Tibial nerve (tissue), 4 donors: ENCODE measurements around the gene SPATA31C2.

ENCODE experiments used
- EP300 ChIP-seq, 2 donors: sonication (generic); formaldehyde crosslinking; IDR thresholded peaks; one replicate each; pipeline ENCODE4 v1.6.1; 2017; ENCODE audit warnings: antibody characterized with exemption in 2 of 2, mild to moderate bottlenecking in 1 of 2
- POLR2A ChIP-seq, 2 donors: fragments of 450-650 bp; IDR thresholded peaks; one replicate each; pipeline ENCODE4 v1.6.1; 2017; ENCODE audit warnings: antibody characterized with exemption in 2 of 2, mild to moderate bottlenecking in 2 of 2, moderate library complexity in 2 of 2
- TF ChIP-seq, protein P1 (sequence below), 5 experiments: fragments of 200-600 bp in 3 of 5; fragments of 450-650 bp in 2 of 5; sonication (generic) in 3 of 5; IDR thresholded peaks; one replicate each; pipeline ENCODE4 v1.5.1; 2016 to 2019; ENCODE audit warnings: antibody characterized with exemption in 5 of 5, mild to moderate bottlenecking in 3 of 5, moderate library complexity in 2 of 5

DNA sequence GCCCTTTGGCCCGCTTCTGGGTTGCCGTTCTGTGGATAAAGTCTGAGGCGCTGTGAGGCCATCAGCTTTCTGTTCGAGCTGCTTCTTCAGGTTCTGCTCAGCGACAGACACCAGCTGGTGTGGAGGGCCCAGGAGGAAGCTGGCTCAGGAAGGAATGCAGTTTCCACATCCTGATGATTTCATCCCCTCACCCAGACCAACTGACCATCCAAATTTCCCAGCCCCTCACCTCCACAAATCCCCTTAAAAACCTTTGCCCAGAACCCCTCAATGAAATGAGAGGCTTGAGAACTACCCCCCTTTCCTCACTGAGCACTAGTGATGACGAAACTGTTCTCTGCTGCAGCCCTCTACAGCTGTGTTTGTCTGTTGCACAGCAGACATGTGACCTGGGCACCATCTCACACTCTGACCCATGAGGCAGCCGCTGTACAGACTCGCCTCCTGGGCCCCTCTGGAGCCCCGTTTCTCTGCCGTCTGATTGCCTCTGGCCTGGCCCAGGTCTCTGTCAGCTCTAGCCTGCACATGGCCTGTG is 45.4 kb downstream of the SPATA31C2 start:
- TF ChIP-seq, protein P1, sequence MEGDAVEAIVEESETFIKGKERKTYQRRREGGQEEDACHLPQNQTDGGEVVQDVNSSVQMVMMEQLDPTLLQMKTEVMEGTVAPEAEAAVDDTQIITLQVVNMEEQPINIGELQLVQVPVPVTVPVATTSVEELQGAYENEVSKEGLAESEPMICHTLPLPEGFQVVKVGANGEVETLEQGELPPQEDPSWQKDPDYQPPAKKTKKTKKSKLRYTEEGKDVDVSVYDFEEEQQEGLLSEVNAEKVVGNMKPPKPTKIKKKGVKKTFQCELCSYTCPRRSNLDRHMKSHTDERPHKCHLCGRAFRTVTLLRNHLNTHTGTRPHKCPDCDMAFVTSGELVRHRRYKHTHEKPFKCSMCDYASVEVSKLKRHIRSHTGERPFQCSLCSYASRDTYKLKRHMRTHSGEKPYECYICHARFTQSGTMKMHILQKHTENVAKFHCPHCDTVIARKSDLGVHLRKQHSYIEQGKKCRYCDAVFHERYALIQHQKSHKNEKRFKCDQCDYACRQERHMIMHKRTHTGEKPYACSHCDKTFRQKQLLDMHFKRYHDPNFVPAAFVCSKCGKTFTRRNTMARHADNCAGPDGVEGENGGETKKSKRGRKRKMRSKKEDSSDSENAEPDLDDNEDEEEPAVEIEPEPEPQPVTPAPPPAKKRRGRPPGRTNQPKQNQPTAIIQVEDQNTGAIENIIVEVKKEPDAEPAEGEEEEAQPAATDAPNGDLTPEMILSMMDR (IDR thresholded peaks at IDR 0.05) = no peak
- TF ChIP-seq POLR2A (IDR thresholded peaks at IDR 0.05) = no peak
- TF ChIP-seq EP300 (IDR thresholded peaks at IDR 0.05) = no peak
